DMS 273 (cell line): Measurements from ENCODE around the gene CCDC15.
"Not testable (repeated sequence)": the region's sequence is repeated elsewhere in the genome, so short reads cannot be mapped to it uniquely, and the experiment has no call there.

Experiments
- DNase-seq: peaks from one replicate; lab custom pipeline; 2025; ENCODE audit not compliant: unreplicated experiment; lab: John Stamatoyannopoulos, UW

The CCDC15 gene

DNA sequence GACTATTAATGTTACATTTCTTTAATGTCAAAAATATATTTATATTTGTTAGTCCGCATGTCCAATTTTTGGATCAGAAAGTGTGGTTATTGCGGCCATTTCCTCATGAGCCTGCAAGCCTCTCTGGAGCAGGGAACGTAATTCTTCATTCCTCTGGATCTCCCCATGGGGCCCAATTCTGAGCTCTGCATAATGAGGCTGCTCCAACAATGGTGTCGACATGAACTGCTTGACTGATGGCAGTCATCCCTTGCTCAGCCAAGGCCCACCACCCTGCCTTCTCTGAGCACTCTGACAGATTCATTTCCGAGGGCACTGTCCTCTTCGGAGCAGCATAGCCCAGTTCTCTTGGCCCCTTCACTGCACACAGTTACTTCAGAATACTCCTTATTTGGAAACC, 15.0 kb upstream of the CCDC15 start:
- no peak for DNase-seq

DNA sequence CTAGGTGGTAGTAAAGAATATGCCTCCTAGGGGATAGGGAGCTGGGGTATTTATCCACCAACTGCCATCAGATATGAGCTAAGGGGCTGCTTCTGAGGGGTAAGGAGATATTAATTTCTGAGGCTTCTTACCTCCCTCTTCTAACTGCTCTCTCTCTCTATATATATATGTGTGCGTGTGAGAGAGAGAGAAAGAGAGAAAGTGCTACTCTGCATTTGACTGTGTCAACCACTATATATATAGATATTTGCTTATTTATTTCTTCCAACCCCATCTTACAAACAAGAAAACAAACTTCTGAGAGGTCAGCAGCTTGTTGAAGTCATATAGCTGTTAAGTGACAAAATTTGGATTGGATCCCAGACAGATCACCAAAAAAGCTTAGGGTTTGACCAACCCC, 12.3 kb upstream of the CCDC15 start:
- DNase-seq = no peak

GRCh38 chr11:124942466-124943253, 11.3 kb upstream of the CCDC15 start:
- no peak for DNase-seq

- DNase-seq = no peak
Observed at GRCh38 chr11:124943254-124943616, 10.8 kb upstream of the CCDC15 start.

- no peak for DNase-seq
Observed at GRCh38 chr11:124943741-124944140, 10.3 kb upstream of the CCDC15 start.

- no peak for DNase-seq
Observed at GRCh38 chr11:124944565-124944964, 9.4 kb upstream of the CCDC15 start.

DNA sequence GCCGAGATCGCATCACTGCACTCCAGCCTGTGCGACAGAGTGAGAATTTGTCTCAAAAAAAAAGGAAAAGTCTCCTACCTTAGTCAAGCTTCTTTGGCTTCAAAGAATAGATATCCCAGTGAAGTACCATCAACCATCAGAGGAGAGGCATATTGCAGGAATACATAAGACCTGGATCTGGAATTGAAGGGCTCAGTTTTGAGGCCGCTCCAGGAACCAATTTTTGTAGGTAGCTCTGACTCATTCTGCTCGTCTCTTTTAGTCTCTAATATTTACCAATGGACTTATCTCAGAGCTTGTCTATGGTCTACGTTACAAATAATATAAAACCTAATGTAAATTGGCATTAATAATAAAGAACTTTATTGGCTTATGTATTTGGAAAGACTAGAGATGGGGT, 8.2 kb upstream of the CCDC15 start:
- DNase-seq = no peak

GRCh38 chr11:124946735-124947141, 7.3 kb upstream of the CCDC15 start:
- DNase-seq = no peak

DNA sequence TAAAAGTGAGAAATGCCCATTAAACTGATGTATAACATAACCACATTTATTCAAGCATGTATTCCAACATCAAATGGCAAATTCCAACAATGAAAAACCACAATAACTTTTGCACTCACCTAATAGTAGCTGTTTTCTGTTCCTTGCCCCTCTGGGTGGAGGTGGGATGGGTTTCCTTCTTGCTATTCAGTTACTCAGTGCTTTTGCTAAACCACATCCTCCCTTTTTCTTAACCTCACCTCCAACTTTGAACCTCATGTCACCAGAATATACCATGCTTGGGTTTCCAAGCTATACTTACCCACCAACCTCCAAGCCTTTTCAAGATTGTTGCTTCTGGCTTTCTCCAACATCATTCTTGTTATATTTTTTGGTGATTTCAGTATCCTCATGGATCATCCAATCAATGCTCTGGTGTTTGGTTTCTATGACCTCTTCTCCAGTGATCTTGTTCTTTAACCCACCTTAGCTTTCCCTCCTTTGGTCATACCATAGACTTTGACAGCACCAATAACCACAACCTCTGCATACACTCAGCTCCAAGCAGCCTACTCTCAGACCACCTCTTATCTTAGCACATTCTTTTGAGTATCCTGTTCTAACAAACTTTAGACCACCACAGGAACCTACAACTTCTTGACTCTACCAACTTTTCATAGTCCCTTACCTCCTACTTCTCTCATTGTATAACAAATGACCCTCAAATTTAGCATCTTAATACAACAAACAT, 3.2 kb upstream of the CCDC15 start:
- no peak for DNase-seq

DNA sequence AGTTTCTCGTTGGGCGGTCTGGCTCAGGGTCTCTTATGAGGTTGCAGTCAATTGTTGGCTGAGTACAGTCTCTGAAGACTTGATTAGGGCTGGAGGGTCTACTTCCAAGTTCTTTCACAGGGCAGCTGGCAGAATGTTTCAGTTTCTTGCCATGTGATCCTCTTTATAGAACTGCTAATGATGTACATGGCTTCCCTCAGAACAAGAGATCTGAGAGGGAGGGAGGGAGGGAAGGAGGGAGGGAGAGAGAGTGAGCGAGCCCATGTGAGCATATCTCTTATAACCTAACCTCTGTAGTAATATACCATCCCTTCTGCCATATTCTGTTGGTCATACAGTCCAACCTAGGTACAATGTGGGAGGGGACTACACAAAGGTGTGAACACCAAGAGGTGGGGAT, 2.7 kb upstream of the CCDC15 start:
- DNase-seq = no peak

DNA sequence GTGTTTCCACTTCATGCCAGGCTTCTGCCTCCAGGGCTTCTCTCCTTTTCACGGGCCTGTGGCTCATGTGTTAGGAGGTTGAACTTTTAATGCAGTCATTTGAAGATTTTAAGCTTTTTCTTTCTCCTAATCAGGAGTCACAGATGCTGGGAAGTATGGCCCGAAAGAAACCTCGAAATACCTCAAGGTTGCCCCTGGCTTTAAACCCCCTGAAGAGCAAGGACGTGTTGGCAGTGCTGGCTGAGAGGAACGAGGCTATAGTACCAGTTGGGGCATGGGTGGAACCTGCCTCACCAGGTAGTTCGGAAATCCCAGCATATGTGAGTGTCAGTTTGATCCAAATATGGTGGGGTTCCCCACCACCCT, 571 bp downstream of the CCDC15 start:
- DNase-seq = no peak

DNA sequence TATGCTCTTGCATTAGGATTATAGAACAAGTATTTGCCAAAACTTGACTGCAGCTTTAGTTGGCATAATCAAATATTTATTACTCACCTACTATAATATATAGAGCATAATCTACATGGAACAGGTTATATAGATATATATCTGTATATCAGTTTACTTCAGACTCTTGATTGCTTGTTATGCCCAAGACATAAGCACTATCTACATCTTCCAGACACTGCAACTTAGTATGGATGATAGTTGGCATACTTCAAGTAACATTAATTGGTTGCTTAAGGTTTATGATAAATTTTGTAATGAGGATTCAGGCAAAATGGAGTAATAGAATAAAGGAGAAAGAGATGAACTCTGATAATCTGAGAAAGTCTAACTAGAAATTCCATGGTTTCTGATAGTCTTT, 1.0 kb downstream of the CCDC15 start:
- no peak for DNase-seq

- DNase-seq = peak; percentile 73
Observed at GRCh38 chr11:124961972-124962609, 8.1 kb downstream of the CCDC15 start.

DNA sequence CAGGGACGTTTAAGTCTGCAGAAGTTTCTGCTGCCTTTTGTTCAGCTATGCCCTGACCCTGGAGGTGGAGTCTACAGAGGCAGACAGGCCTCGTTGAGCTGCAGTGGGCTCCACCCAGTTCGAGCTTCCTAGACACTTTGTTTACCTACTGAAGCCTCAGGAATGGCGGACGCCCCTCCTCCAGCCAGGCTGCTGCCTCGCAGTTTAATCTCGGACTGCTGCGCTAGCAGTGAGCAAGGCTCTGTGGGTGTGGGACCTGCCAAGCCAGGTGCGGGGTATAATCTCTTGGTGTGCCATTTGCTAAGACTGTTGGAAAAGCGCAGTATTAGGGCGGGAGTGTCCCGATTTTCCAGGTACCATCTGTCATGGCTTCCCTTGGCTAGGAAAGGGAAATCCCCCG, 14.2 kb downstream of the CCDC15 start:
- DNase-seq = not testable (repeated sequence)

GRCh38 chr11:124970925-124971324, 16.9 kb downstream of the CCDC15 start:
- no peak for DNase-seq

- no peak for DNase-seq
Observed at GRCh38 chr11:124971810-124972209, 17.8 kb downstream of the CCDC15 start.

DNA sequence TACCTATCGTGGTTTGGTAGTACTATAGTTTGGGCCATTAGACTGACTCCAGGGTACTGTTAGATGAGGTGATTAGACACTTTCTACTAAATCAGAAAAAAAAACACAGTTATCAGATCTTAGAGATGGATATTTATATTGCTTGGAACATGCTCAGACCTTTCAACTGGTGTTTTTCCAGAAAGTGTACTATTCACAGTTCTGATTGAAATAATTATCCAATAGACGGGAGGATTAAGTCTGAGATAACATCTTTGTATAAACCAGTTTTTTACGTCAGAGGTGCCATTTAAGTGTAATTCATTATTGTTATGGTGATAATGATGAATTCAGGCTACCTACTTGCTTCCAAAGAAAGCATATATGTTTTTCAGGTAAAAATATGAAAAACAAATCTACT, 22.5 kb downstream of the CCDC15 start:
- no peak for DNase-seq

- no peak for DNase-seq
Observed at GRCh38 chr11:124977006-124977405, 23.0 kb downstream of the CCDC15 start.

DNA sequence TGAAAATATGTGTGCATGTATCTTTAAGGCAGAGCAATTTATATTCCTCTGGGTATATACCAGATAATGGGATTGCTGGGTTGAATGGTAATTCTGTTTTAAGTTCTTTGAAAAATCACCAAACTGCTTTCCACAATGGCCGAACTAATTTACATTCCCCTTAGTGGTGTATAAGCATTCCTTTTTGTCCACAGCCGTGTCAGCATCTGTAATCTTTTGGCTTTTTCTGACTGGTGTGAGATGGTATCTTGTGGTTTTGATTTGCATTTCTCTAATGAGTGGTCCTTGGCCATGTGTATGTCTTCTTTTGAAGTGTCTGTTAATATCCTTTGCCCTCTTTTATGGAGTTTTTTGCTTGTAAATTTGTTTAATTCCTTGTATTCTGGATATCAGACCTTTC, 24.3 kb downstream of the CCDC15 start:
- DNase-seq = no peak

- no peak for DNase-seq
Observed at GRCh38 chr11:124982043-124982442, 28.0 kb downstream of the CCDC15 start.

GRCh38 chr11:124983674-124984511, 29.9 kb downstream of the CCDC15 start:
- no peak for DNase-seq
